CD4-positive, alpha-beta T cell treated with Interleukin-15 for 1 hour (primary cell): ENCODE results near the gene RALGAPA2.

Experiments used
- DNase-seq: peaks from one replicate; pipeline ENCODE4 v3.0.0-alpha.2; 2020

Gene RALGAPA2

DNA sequence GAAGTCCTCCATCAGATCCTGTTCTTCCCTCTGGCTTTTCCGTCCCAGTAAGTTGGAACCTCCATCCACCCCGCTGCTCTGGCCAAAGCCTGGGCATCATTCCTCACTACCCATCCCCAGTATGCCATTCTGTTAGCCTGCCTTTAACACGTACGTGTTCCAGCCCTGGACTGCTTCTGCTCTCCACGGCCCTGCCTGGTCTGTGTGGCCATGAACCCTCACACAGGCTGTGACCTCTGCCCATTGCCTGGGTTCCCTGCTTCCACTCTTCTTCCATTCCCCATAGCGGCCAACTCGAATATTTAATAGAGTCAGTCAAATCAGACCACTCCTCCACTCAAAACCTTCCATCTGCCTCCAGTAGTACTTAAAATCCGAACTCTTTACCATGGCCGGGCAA, 29.4 kb downstream of the RALGAPA2 start:
- DNase-seq, result no peak

DNA sequence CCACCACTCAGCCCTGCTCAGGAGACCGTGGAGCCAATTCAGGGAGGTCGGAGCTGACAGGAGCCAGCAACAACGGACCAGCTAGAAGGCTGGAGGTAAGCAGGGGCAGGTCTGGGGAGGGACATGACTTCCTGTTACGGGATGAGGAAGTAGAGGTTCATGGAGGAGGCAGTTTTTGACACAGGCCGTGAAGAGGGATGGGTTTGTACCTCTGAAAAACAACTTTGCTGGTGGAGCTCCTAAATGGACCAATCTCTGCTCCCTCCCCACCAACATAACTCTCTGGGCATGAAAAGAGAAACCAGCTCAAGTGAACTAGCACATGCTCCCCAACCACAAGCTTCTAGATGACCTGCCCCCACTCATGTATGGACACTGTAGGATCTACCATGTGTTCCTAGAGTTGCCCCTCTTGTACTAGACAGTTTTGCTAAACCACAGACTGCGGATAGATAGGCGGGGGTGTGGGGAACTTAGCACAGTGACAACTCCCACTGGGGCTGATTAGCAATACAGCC, 31.4 kb downstream of the RALGAPA2 start:
- DNase-seq, result peak; percentile 22

DNA sequence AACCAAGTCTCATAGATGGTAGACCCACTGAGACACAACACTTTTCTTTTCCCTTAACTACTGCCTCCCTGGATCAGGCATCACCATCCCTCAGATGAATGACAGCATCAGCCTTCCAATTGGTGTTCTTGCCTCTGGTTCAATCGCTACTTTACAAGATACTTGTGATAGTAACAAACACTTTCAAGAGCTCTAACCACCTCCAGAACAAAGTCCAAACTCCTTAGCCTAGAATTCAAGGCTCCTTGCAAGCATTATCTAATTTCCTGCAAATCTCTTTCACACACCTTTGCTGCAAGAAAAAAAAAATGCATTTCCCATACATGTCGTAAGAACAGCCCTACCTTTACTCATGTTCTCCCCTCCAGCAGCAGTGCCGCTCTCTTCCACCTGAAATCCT, 33.1 kb downstream of the RALGAPA2 start:
- no peak for DNase-seq

DNA sequence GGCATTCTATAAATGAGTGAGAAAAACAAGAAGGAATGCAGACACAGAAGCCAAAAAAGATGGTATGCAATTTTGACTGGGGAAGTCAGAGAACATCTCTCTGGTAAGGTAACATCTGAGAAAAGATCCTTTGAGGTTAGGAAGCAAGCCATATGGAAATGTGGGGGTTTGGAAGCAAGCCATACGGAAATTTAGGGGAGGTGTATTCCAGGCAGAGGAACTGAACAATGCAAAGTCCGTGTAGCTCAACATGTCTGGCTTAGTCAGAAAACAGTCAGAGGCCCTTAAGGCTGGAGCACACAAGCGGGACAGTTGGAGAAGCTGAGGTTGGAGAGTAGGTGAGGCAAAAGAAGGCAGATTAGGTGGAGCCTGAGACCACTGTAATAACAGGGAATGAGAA, 35.3 kb downstream of the RALGAPA2 start:
- no peak for DNase-seq

DNA sequence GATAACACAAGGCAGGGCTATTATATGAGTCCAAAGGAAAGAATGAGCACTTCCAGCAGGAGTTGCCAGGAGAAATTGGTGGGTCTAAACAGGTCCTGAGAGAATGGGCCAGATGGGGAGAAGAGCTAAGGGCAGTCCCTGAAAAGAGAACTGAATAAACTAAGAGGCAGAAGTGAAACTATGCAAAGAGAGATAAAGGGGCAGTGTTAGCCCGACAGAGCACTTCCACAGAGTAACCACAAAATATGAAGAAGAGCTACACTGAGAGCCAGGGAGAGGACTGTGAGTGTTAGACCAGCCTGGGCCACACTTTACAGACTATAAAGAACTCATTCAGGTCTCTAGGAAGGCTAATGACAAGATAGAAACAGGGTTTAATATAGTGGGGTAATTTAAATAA, 43.8 kb downstream of the RALGAPA2 start:
- DNase-seq, result peak; percentile 20

DNA sequence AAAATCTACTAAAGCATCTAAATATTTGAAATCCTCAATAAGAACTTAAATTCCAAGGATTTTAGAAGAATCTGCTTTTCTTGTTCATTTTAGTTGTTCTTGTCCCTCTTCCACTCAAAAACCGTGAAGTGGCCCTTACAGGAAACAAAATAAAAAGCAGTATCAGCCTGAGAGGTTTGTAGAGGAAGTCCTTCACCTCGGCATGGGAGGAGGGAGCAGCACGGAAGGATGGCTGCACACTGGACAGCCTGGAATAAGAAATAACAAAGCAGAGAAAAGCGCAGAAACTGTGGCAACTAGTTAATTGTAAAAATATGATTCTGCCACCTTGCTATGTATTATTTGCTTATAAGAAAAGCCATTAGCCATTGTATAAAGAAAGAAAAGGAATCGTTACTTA, 46.1 kb downstream of the RALGAPA2 start:
- DNase-seq, result no peak

DNA sequence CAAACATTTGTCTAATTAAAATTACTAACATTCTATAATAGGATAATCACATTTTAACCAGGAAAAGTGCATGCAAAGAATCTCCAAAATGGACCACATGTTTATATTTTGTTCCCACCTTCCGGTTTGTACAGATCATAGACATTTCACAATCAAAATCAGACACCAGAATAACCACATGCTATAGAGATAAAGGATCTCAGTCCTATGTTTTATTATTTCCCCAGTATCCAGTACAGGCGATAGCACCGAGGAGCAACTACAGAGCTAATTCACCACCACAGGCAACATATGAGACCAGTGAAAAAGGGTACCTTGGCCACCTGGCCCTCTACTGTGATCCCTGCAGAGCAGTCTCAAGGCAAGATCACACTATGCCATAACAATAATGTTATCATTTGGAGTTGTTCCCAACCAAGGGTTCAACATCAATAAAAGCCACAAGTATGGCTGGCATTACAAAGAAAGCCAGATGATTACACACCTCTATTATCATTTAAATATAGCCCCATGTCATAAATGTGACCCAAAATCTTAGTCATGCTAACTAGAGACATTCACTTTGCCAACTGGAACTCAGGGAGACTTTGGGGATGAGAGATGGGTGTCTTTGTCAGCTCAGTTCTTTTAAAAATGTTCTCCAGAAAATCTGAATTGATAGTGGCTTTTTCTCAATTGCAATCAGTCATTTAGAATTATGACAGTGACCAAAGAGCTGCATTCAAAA, 46.7 kb downstream of the RALGAPA2 start:
- DNase-seq, result no peak

DNA sequence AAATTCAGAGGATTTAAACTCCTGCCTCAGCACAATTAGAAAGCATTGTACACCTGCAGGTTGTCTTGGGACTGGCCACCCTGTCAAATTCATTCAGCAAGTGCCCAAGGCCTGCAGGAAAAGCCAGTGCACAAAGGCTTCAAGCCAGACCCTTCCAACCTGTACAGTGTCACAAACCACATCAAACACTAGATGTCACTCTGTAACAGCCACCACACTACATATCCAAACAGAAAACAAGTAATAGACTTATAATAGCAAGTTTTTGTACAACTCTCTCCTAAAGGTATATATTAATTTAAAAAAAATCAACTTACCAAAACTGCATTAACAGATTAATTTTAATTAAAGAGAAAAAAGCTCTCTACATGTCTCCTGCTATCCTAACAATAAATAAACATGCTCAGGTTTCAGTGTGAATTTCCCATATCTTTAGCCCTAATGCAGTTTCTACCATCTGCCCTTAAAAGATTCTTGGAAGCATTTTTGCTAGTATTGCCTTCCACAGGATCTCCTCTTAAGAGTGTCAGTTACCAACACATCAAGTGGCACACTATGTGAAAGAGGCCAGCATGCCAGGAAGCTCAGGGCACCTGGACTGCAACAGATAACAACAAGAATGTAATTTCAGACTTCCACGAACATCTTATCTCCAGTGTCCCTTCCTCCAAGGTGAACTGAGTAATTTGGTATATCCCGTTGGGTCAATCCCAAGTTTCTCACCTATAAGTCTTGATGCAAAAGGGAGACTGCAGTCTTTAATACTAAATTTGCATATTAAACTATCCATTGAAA, 47.5 kb downstream of the RALGAPA2 start:
- no peak for DNase-seq

DNA sequence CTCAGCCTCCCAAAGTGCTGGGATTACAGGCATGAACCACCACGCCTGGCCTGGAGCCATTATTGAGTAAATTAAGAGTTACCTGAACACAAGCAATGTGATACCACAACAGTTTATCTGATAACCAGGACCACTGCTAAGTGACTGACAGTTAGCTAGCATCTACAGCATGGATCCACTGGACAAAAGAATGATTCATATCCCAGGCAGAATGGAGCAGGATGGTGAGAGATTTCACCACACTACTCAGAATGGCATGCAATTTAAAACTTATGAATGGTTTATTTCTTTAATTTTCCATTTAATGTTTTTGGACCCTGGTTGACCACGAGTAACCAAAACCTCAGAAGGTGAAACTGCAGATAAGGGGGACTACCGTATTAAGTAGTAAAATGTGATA, 48.6 kb downstream of the RALGAPA2 start:
- no peak for DNase-seq

DNA sequence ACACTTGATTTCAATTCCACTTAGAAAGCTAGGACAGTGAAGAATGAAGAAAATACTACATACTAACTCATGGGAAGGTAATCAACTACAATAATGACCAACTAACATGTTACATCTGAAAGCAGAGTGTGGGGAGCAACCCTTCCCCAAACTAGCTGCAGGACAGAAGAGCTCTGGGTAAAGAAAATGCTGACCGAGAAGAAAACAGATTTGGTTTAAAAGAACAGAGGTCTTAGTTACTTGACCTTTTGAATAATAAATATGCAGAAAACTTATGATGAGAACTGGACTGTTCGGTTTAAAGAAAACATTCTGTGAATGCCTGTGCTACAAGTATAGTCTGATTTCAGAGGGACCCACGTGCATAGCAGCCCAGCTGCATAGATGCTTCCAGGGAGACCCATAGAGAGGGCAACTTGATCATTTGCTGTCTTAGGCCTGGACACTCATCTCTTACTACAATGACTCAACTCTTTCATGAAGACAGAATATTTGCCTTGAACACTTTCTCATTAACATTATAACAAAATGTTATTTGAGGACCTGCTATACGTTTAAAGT, 53.5 kb downstream of the RALGAPA2 start:
- DNase-seq, result no peak

DNA sequence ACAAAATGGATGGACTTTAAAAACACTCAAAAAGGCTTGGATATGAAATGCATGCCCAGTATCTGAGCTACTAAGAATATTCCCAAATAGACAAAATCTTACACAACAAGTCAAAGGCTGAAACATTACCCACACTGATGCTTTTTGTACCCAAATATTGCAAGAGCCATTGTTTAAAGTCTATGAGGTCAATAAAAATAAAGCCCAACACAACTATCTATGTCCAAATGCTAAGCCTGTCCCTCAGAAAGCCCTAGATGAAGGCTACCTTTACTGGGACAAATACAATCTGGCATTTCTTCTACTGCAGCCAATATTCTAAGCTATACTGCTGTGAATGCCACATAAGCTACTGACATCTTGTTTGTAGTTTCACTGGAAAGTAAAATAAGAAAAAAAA, 54.3 kb downstream of the RALGAPA2 start:
- no peak for DNase-seq

DNA sequence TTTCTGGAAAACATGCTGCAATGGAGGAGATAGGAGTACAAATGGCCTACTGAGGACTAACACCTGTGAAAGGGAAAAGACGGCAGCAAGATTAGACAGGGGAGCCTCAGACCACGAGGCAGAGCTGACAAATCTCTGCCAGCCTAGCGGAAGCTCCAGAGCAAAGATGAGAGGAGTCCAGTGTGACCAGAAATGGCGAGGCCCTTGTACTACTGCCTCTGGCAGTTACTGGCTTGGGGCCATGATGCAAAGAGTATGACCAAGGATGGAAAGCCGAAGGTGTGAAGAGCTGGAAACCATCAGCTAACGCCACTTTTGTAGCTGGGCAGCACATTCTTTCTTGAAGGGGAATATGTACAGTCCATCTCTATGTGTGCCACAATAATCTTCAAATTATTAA, 55.4 kb downstream of the RALGAPA2 start:
- DNase-seq, result no peak

DNA sequence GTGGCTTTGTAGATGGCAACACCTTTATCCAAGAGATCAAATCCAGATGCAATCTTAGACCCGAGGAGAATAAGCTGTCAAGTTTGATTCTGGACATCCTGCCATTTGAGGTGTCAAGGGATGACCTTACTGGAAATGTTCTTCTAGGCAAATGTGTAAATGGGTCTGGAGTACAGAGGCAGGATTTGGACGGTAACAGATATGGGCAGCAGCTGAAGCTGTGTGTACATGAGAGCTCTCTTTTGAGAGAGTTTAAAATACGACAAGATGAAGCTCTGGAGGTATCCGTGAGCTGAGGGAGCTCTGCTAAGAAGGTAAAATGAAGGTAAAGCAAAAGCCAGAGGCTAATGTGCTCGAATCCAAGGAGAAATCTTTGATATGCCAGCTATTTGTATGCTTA, 56.6 kb downstream of the RALGAPA2 start:
- no peak for DNase-seq

DNA sequence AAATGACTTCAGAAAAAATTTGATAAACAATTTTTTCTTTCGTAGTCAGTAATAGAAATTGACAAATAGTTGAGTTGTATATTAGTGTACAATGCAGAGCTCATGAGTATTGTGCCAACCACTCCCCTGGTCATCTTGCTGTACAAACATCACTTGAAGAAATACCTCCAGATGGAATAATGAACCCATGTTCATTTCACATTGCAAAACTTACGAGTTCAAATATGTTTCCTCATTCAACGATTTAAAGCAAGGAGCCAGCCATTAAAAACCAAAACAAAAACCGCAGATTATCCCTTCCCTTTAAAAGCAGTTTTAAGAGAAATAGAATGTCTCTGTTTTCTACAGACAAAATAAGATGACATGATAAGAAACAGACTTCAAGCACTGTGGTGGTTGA, 62.5 kb downstream of the RALGAPA2 start:
- no peak for DNase-seq

DNA sequence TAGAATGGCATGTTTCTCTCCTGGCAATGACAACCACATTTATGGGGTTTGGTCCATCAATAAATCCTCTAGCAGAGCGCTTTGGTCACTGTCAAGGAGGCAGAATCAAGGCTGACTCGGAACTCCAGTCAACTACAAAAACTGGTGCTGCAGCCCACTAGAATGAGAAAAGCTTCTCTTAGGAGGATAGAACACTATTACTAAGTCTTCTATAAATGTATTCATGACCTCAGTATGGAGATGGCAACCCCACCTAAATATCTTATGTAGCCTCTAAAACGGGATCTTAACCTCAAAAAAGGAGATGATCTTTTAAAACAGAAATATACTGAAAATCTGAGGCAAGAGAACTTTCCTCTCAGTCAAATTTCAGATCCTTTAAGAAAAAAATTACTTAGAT, 68.5 kb downstream of the RALGAPA2 start:
- no peak for DNase-seq

DNA sequence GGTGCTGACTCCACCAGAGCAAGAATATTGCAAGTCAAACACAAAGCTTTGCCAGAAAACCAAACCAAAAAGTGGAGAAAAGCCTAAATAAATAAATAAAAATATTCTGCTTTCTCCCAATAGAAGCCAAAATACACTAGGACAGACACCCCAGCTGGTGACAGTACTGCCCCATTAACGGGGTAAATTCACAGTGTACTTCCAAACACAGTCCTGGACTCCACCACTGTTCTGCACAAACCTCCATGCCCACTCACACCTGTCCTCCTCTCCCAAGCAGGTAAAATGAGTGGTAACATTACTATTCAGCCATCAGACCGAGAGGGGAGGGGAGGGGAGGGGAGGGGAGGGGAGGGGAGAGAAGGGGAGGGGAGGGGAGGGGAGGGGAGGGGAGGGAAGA, 70.7 kb downstream of the RALGAPA2 start:
- no peak for DNase-seq

DNA sequence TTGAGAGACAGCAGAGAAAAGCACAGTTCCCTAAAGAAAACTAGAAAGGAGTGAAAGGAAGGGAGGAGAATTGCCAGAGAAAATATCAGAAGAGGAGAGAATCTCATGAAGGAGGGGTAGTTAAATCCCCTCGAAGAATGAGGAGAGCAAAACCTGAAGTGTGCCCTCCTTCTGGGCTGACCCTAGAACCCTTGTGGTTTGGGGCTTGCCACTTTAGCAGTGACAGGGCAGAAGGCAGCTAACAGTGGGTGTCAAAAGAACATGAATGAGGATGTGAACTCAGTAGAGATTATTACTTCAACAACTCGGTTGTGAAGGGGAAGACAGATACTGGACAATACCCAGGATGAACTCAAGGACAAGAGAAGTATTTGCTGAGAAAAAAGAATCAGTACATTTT, 73.6 kb downstream of the RALGAPA2 start:
- no peak for DNase-seq

DNA sequence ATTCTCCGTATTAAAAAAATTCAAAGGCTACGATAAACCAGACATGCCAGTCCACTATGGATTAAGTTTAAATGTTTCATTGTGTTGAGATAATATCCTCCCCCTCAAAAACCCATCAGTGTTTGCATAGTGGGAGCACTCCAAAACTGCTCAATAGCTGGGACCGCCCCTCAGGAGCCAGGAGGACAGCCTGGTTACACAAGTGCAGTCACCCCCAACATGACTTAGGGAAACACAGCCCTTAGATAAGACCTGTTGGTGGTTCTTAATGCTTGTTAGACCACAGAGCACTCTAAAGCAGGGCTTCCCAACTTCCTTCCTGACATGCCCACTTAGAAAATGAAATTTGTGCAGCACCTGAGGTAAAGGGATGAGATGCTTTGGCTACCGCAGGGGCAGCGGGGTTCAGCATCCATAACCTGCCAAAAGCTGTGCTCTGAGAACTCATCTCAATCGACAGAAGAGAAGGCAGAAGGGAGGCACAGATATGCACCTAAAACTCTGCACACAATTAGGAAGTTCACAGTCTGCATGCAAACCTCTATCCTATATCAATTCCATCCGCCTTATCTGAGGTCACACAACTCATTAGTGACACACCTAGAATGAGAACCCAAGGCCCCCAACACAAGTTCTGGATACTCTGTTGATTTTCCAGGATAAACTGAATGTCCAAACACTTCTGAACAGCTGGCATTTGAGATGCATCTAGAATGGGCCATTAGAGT, 74.3 kb downstream of the RALGAPA2 start:
- DNase-seq, result no peak

DNA sequence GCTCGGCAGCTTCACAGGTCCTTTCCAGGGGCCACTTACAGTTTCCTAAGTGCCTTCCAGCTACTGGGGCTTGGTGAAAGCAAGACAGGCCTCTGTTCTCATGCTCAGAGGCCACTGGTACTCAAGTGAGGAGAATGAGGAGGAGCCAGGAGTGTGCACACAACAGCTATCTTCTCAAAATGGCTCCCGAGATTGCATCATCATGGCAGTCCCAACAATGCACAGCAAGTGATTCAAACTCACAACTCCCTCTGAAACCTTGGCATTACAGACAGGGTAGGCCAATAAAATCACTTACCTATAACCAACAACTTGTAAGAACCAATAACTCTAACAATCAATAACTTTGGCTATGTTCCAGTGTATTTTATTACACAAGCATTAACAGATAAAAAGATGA, 77.4 kb downstream of the RALGAPA2 start:
- DNase-seq, result no peak

DNA sequence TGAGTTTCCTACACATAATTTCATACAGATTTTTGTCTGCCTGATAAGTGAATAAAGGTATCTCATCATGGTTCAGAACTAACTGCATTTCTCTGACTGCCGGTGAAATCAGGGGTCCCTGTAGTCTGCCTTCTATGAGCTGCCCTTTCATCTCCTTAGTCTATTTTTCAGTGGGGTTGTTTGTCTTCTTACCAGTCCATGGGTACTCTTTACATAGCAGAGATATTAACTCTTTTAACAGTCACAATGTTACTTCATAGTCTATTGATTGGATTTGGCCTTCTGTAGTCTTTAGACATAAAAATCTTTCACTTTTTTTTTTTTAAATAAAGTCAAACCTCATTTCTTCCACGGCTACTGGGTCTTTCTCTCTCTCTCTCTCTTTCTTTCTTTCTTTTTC, 79.8 kb downstream of the RALGAPA2 start:
- no peak for DNase-seq

DNA sequence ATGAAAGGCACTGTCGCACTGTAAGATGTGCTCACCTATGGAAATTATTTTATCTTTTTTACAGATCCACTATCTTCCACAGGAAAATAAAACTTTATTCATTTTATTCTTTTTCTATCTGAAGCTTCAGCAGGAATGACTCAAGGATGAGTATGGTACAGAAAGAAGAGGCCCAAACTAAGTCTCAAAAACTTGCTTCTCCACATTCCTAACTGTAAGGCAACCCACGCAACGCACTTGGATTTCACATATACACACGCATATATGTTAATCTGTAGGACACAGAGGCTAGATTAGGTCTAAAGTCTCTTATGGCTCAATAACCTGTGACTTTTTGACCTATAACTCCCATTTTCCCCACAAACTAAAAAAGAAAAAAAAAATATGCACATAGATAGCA, 81.9 kb downstream of the RALGAPA2 start:
- no peak for DNase-seq

DNA sequence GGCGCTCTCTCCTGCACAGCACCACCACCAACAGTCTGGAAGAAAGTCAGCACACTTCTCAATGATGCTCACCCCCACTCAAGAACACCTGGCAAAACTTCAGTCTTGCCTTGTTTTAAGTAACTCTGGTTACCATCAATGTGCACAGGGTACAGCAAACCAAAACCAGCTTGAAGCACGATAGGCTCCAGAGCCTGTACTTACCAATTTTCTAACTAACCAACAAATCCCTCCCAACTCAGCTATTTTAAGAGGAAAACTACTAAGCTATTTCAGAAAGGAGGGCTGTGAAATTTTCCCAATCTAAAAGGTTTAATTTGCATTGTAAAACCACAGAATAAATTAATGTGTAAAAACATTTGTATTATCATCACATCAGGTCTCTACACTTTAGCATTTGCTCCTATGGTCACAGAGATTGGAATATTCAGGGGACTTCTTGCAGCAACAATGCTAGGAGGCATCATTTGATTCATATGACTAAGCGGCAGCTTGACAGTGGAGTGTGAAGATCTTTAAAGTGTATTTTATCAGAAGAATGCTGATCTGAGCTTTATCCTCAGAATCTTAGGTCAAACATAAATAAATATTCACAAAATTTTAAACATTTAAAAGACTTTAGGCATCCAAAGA, 82.8 kb downstream of the RALGAPA2 start:
- no peak for DNase-seq

DNA sequence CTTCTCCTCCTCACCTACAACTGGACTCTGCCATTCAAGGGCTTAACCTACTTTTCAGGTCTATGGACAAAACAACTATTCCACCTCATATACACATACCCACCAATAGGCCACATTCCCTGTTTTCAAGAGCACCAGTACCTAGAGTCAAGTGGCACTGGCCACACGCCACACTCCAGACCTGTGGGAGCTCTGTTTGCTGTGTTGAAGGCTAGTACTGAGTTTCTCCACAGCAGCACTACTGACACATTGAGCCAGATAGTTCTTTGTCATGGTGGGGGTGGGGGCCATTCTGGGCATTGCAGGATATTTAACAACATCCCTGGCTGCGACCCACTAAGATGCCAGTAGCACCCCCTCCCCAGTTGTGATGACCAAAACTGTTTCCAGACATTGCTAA, 84.1 kb downstream of the RALGAPA2 start:
- no peak for DNase-seq
